GM12878 (cell line): ENCODE results near the gene NID1. TPM values are rescaled to one million over a fixed set of nuclear protein-coding genes. Genes with fewer than 3 reads are reported as not detected.

Experiments
- ATAC-seq: fragments of 200-7000 bp; cut with Tn5 transposase; 3 replicates; pipeline ENCODE4 v1.9.1; 2020; ENCODE audit warnings: mild to moderate bottlenecking, moderate library complexity
- BruUV-seq: library from RNA; stranded (reverse); fragments of 400-500 nt; replicated peaks from 2 replicates; lab custom pipeline; 2021; lab: Mats Ljungman, UMichigan
- CTCF ChIA-PET: fragments of 300-600 bp; sonication (Branson Sonifier 250); formaldehyde crosslinking; extraction: SDS; loops from one replicate; lab custom pipeline; 2021; ENCODE audit warnings: inconsistent platforms; lab: Yijun Ruan, JAX
- POLR2A ChIA-PET: fragments of 350-600 bp; formaldehyde crosslinking; extraction: SDS; loops from one replicate; lab custom pipeline; 2021; ENCODE audit warnings: inconsistent platforms; lab: Charles Lee
- RAD21 ChIA-PET: fragments of 300-600 bp; sonication (Branson Sonifier 250); formaldehyde crosslinking; loops from one replicate; lab custom pipeline; 2023; ENCODE audit warnings: antibody characterized with exemption; ENCODE audit not compliant: unreplicated experiment; lab: Charles Lee
- SMC1A ChIA-PET: fragments of 300-600 bp; sonication (Branson Sonifier 250); formaldehyde crosslinking; loops from one replicate; lab custom pipeline; 2023; ENCODE audit not compliant: unreplicated experiment, uncharacterized antibody; lab: Charles Lee
- DNase-seq: peaks from one replicate; pipeline ENCODE4 v3.0.0-alpha.2; 2011; ENCODE audit warnings: low read depth, low spot score
- FAIRE-seq: peaks from 3 replicates; lab custom pipeline; 2011; peaks lifted over from hg19 to GRCh38; lab: Jason Lieb, UNC
- H2AFZ ChIP-seq: 2 replicates; pipeline ENCODE4 v1.6.0; 2011; ENCODE audit warnings: low read depth, low read length, control low read depth; ENCODE audit not compliant: control insufficient read depth
- H3K27ac ChIP-seq: 2 replicates; pipeline ENCODE4 v1.5.1; 2011; ENCODE audit warnings: control low read depth; ENCODE audit not compliant: control insufficient read depth, insufficient read depth
- H3K27me3 ChIP-seq, 2 experiments: replicated peaks in 1 of 2; 2 replicates each; pipeline versions ENCODE4 v1.6.0 to v1.6.1; 2011; ENCODE audit warnings: low read length in 1 of 2; ENCODE audit not compliant: control insufficient read depth in 2 of 2, insufficient read depth in 2 of 2
- H3K36me3 ChIP-seq, 2 experiments: 2 replicates each; pipeline ENCODE4 v1.5.1; 2011; ENCODE audit warnings: low read length in 1 of 2; ENCODE audit not compliant: control insufficient read depth in 2 of 2, insufficient read depth in 2 of 2
- H3K4me1 ChIP-seq: 2 replicates; pipeline ENCODE4 v1.6.1; 2011; ENCODE audit warnings: mild to moderate bottlenecking, low read length, moderate library complexity, mixed read lengths; ENCODE audit not compliant: control insufficient read depth, insufficient read depth
- H3K4me2 ChIP-seq: 2 replicates; pipeline ENCODE4 v1.6.0; 2011; ENCODE audit warnings: control low read depth; ENCODE audit not compliant: control insufficient read depth, insufficient read depth
- H3K4me3 ChIP-seq: fragments of 200-600 bp; sonication (generic); 2 replicates; pipeline ENCODE4 v1.5.1; 2016
- H3K79me2 ChIP-seq: 2 replicates; pipeline ENCODE4 v1.6.0; 2011; ENCODE audit warnings: low read length; ENCODE audit not compliant: control insufficient read depth, insufficient read depth
- H3K9ac ChIP-seq: 2 replicates; pipeline ENCODE4 v1.8.0; 2011; ENCODE audit warnings: low read length, control low read depth, mixed read lengths; ENCODE audit not compliant: control insufficient read depth, insufficient read depth
- H3K9me3 ChIP-seq: replicated peaks from 3 replicates; pipeline ENCODE4 v1.5.1; 2011; ENCODE audit warnings: mild to moderate bottlenecking, low read length; ENCODE audit not compliant: control insufficient read depth, insufficient read depth
- H4K20me1 ChIP-seq: 2 replicates; pipeline ENCODE4 v1.6.0; 2011; ENCODE audit not compliant: control insufficient read depth, insufficient read depth
- BHLHE40 ChIP-seq, 2 experiments: fragments of 450-650 bp in 1 of 2; IDR thresholded peaks; 2 replicates each; pipeline ENCODE4 v1.6.1; 2011 to 2017; ENCODE audit warnings: low read depth in 2 of 2, borderline replicate concordance in 1 of 2, improper control_type of control experiment in 1 of 2, low read length in 1 of 2, mild to moderate bottlenecking in 1 of 2
- CEBPZ ChIP-seq: fragments of 150-350 bp; IDR thresholded peaks from 2 replicates; pipeline ENCODE4 v1.6.1; 2016; ENCODE audit warnings: low read depth, low read length
- CREB1 ChIP-seq: IDR thresholded peaks from 2 replicates; pipeline ENCODE4 v1.6.1; 2012; ENCODE audit warnings: low read depth, mild to moderate bottlenecking, inconsistent platforms
- E4F1 ChIP-seq: fragments of 450-650 bp; IDR thresholded peaks from 2 replicates; pipeline ENCODE4 v1.6.1; 2018; ENCODE audit warnings: borderline replicate concordance, mild to moderate bottlenecking; ENCODE audit not compliant: partially characterized antibody
- IKZF1 ChIP-seq: fragments of 450-650 bp; conservative IDR thresholded peaks from 2 replicates; pipeline ENCODE4 v1.6.1; 2017; ENCODE audit warnings: antibody characterized with exemption, mild to moderate bottlenecking
- IKZF2 ChIP-seq, 2 experiments: fragments of 450-650 bp; IDR thresholded peaks; 2 replicates each; pipeline ENCODE4 v1.6.1; 2017; ENCODE audit warnings: mild to moderate bottlenecking in 2 of 2, moderate library complexity in 2 of 2
- JUNB ChIP-seq: IDR thresholded peaks from 2 replicates; pipeline ENCODE4 v1.6.1; 2016; ENCODE audit warnings: antibody characterized with exemption, mild to moderate bottlenecking
- KAT2A ChIP-seq: conservative IDR thresholded peaks from 2 replicates; pipeline ENCODE4 v1.6.1; 2011; ENCODE audit warnings: low read depth, low read length; ENCODE audit not compliant: control insufficient read depth
- LARP7 ChIP-seq: fragments of 450-650 bp; IDR thresholded peaks from 2 replicates; pipeline ENCODE4 v1.6.1; 2017; ENCODE audit warnings: mild to moderate bottlenecking
- MTA2 ChIP-seq: fragments of 450-650 bp; IDR thresholded peaks from 2 replicates; pipeline ENCODE4 v1.6.1; 2016; ENCODE audit warnings: low read depth, mild to moderate bottlenecking, moderate library complexity
- MTA3 ChIP-seq: IDR thresholded peaks from 2 replicates; pipeline ENCODE4 v1.6.1; 2012; ENCODE audit warnings: low read length, inconsistent platforms, borderline replicate concordance
- MXI1 ChIP-seq: fragments of 150-350 bp; IDR thresholded peaks from 2 replicates; pipeline ENCODE4 v1.6.1; 2011; ENCODE audit warnings: low read depth, mild to moderate bottlenecking, inconsistent platforms, low read length, improper control_type of control experiment
- NFIC ChIP-seq: IDR thresholded peaks from 2 replicates; pipeline ENCODE4 v1.6.1; 2012; ENCODE audit warnings: low read depth, mild to moderate bottlenecking, inconsistent platforms, low read length, moderate library complexity
- NFYA ChIP-seq: IDR thresholded peaks from 2 replicates; pipeline ENCODE4 v1.6.1; 2011; ENCODE audit warnings: low read depth, mild to moderate bottlenecking, low read length, improper control_type of control experiment, borderline replicate concordance
- NR2C1 ChIP-seq: fragments of 450-650 bp; IDR thresholded peaks from 2 replicates; pipeline ENCODE4 v1.6.1; 2017; ENCODE audit warnings: antibody characterized with exemption, mild to moderate bottlenecking, moderate library complexity
- PAX5 ChIP-seq: IDR thresholded peaks from 2 replicates; pipeline ENCODE4 v1.6.1; 2011; ENCODE audit warnings: low read depth, low read length, borderline replicate concordance
- RBBP5 ChIP-seq: fragments of 200-600 bp; sonication (generic); conservative IDR thresholded peaks from 2 replicates; pipeline ENCODE4 v1.6.1; 2016
- RELA ChIP-seq: fragments of 450-650 bp; IDR thresholded peaks from 2 replicates; pipeline ENCODE4 v1.8.0; 2014; ENCODE audit warnings: borderline replicate concordance; ENCODE audit not compliant: partially characterized antibody
- SIN3A ChIP-seq: IDR thresholded peaks from 2 replicates; pipeline ENCODE4 v1.6.1; 2012; ENCODE audit warnings: low read depth, low read length, improper control_type of control experiment
- SMAD5 ChIP-seq: IDR thresholded peaks from 2 replicates; pipeline ENCODE4 v1.6.1; 2016; ENCODE audit warnings: antibody characterized with exemption, low read depth
- TCF3 ChIP-seq: IDR thresholded peaks from 2 replicates; pipeline ENCODE4 v1.6.1; 2012; ENCODE audit warnings: low read depth, mild to moderate bottlenecking, low read length, borderline replicate concordance; ENCODE audit not compliant: insufficient read depth
- WRNIP1 ChIP-seq: IDR thresholded peaks from 2 replicates; pipeline ENCODE4 v1.6.1; 2011; ENCODE audit warnings: low read depth, low read length, improper control_type of control experiment, borderline replicate concordance
- WGBS: methylation state at CpG from one replicate; pipeline ENCODE4 v1.1.6; 2016; ENCODE audit warnings: low lambda C conversion rate; ENCODE audit not compliant: insufficient replicate concordance, insufficient coverage; ENCODE audit errors: missing lambda C conversion rate; 5-methylcytosine and 5-hydroxymethylcytosine counted together
- in situ Hi-C: fragments of 300-500 bp; cut with MboI; formaldehyde crosslinking; loops from 9 replicates; pipeline ENCODE4 v1.14.3; 2018; ENCODE audit warnings: mixed read lengths
- intact Hi-C: fragments of 100-400 bp; cut with micrococcal nuclease; formaldehyde crosslinking; loops from one replicate; pipeline ENCODE4 v1.14.2; 2022; ENCODE audit not compliant: unreplicated experiment
- polyA plus RNA-seq, 11 experiments: library from polyadenylated mRNA; depleted of rRNA in 4 of 11; unstranded in 6 of 11; stranded (reverse) in 5 of 11; fragments of >200 nt; fragmentation: Nextera tagmentation in 4 of 11; fragmentation: Illumina TruSeq in 1 of 11; extraction: Ambion mirVana in 4 of 11; extraction: Trizol in 1 of 11; gene quantifications; 1 replicate in 1 of 11; 2 replicates in 10 of 11; pipeline versions ENCODE4 v1.2.1 to v1.2.3, GENCODE V29; 2011 to 2016; ENCODE audit warnings: inconsistent platforms in 2 of 11, missing spikeins in 2 of 11, low read depth in 1 of 11
- total RNA-seq, 4 experiments: library from RNA; depleted of rRNA in 3 of 4; stranded (reverse); fragments of >200 nt in 3 of 4; fragmentation: Illumina TruSeq in 1 of 4; extraction: Trizol in 1 of 4; gene quantifications; 2 replicates each; pipeline versions ENCODE4 v1.2.1 to v1.2.3, GENCODE V29; 2013 to 2021

The NID1 gene
- total and polyA plus RNA-seq, 10 of the 15 experiments (the other 5 are each of a cell fraction or from before 2014, with no cell fraction given) = 4.2 to 25.7 (median 11.3) TPM

GRCh38 chr1:236007781-236008180, 57.1 kb downstream of the NID1 start:
- H3K4me1 ChIP-seq = no peaks in the 10 kb centered on the region
- H4K20me1 ChIP-seq = no peaks in the 10 kb centered on the region
- intact Hi-C loops (no loop called here), in situ Hi-C loops (no loop called here)
- FAIRE-seq (no peak), DNase-seq (no peak), ATAC-seq (peak; percentile 38)
- no peaks in the 10 kb centered on the region for H3K79me2 ChIP-seq
- ChIA-PET RAD21 (no interaction called here), POLR2A (no interaction called here), CTCF (interaction anchor here (1.4 kb wide), 1 partner anchor 9 kb away, joined by 4 read pairs; no protein-coding TSS in a partner anchor), SMC1A (no interaction called here)
- 59% methylated on average over 3 of the region's 3 CpGs for WGBS
- no TSS peak for BruUV-seq
- no peak overlapping the region for H3K9ac ChIP-seq
- H3K36me3 ChIP-seq = no peaks in the 10 kb centered on the region
- no peak overlapping the region for H3K27ac ChIP-seq
- H3K9me3 ChIP-seq = no peaks in the 10 kb centered on the region; the same call in 2 of the 3 replicates
- H3K27me3 ChIP-seq = no peaks in the 10 kb centered on the region
- H3K4me2 ChIP-seq = no peak overlapping the region
- no peak overlapping the region for H2AFZ ChIP-seq
- no peak overlapping the region for H3K4me3 ChIP-seq
- TF ChIP-seq SMAD5 = no peak
- peak in 1 of 2 experiments; percentile 54; a peak in 1 of 4 replicates for TF ChIP-seq BHLHE40 (IDR thresholded peaks at IDR 0.05; ENCODE audit: borderline replicate concordance in 1 of 2, low read depth in 2 of 2, low read length in 1 of 2)
- no peak for TF ChIP-seq KAT2A
- TF ChIP-seq PAX5 = peak; percentile 60; the same call in 1 of the 2 replicates
- TF ChIP-seq SIN3A = no peak
- no peak for TF ChIP-seq RELA
- 0 out of 2 replicates have a peak, but pooled peaks have one; percentile 12 for TF ChIP-seq CREB1
- TF ChIP-seq MXI1 = no peak
- peak; percentile 53; the same call in 1 of the 2 replicates for TF ChIP-seq JUNB
- TF ChIP-seq CEBPZ = no peak
- TF ChIP-seq MTA2 = peak; percentile 35; the same call in 1 of the 2 replicates
- no peak for TF ChIP-seq TCF3
- no peak for TF ChIP-seq MTA3
- no peak for TF ChIP-seq LARP7
- TF ChIP-seq E4F1 = no peak
- no peak for TF ChIP-seq NR2C1
- no peak for TF ChIP-seq WRNIP1
- no peak for TF ChIP-seq RBBP5
- no peak for TF ChIP-seq IKZF1
- TF ChIP-seq NFYA = no peak
- peak; percentile 17 to 25; a peak in 1 of 4 replicates for TF ChIP-seq IKZF2 (IDR thresholded peaks at IDR 0.05)
- TF ChIP-seq NFIC = peak; percentile 58; the same call in 1 of the 2 replicates
